GM19328 (cell line): ENCODE measurements around the gene GRN.

Experiments
- ATAC-seq: cut with Tn5 transposase; IDR thresholded peaks from one replicate; pipeline ENCODE4 v1.9.1; 2021; ENCODE audit warnings: mild to moderate bottlenecking, moderate library complexity; ENCODE audit not compliant: unreplicated experiment

Gene GRN

DNA sequence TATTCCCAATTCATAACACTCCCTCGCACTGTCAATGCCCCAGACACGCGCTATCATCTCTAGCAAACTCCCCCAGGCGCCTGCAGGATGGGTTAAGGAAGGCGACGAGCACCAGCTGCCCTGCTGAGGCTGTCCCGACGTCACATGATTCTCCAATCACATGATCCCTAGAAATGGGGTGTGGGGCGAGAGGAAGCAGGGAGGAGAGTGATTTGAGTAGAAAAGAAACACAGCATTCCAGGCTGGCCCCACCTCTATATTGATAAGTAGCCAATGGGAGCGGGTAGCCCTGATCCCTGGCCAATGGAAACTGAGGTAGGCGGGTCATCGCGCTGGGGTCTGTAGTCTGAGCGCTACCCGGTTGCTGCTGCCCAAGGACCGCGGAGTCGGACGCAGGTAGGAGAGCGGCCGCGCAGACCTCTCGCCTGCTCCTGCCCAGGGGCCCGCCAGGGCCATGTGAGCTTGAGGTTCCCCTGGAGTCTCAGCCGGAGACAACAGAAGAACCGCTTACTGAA lies at the start of gene GRN:
TSS of gene GRN (plus strand) at position 364 of the 515 bp plus-strand sequence. CDS start 3,863 bp downstream, outside the sequence.
- peak; percentile 55 for ATAC-seq

DNA sequence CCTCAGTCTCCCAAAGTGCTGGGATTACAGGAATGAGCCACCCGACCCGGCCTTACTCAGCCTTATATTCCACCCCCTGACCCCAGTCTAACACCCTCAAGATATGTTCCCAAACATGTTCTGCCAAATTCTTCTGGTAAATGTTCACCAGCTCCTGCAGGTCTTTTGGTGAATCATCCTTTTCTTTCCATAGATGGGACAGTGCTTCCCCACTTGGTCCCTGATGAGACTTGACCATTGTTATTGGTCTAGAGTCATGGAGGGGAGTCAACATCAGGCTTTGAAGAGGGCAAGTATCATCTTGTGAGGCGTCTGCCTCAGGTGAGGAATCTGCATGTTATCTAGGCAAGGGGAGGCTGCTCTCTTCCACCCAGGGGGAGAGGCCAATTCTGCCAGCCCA lies 47.1 kb upstream of the GRN start:
- ATAC-seq, result no peak

DNA sequence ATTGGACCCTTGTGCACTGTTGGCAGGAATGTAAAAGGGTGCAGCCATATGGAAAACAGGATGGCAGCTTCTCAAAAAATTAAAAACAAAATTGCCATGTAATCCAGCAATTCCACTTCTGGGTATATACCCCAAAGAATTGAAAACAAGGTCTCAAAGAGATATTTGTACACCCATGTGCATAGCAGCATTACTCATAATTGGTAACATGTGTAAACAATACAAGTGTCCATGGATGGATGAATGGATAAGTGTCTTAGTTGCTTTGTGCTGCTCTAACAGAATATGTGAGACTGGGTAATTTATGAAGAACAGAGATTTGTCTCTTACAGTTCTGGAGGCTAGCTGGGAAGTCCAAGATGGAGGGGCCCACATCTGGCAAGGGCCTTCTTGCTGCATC lies 40.5 kb upstream of the GRN start:
- no peak for ATAC-seq

DNA sequence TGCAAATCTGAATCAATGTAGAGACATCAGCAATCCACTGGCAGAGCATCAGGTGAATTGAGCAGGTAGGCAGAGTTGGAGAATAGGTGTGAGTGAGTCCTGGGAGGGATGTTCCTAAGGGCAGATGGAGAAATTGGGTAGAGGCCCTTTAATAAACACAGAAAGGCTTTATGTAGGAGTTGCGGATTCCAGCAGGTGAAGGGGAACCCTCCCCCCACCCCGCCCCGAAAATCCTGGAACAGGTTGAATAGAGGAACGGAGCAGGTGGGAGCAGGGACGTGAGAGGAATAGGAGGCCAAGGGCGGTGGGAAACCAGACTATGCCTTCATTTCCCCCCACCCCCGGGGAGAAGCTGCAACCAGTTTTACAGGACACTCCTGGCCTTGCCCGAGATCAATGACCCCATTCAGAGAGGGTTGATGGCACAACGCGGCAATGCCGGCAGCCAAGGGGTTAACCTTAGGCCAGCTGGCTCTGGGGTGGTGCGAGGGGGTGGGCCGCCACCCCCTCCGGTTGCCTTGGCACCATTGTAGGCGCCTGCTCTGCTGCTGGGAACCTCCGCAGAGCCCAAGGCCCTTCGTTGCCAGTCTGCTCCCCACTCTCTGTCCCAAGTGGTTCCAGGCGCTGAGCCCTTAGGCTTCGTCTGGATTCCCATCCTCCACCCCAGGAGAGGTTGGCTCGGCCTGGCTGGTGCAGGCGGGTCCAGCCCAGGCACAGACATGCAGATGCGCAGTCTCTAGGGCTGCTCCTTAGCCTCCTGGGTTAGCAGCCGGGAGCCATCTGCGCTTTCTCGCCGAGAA lies 37.5 kb upstream of the GRN start:
- ATAC-seq, result no peak

DNA sequence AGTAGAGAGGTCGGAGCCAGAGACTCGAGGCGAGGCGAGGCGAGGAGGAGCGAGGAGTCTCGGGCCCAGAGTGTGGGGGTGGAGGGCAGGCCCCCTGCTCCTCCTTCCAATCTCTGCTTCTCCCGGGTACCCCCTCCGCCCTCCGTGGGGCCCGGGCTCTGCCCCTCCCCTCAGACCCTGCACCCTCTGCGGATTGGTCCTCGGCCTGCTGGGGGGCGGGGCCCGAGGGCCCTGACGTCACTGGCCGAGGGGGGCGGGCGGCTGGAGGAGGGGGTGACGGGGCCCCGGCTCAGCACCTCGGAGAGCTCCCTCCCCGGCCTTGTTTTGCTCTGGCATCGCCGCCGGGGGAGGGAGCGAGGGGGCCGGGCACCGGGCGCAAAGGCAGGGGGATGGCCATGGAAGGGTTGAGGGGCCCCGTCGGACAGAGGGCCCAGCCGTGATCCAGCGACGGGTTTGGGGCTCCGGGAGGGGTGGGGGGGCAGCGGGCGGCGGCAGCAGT lies 36.7 kb upstream of the GRN start, which contains the start of gene RUNDC3A:
TSS of gene RUNDC3A (plus strand) at position 282 of the 499 bp plus-strand sequence. CDS start 232 bp downstream, outside the sequence.
- no peak for ATAC-seq

DNA sequence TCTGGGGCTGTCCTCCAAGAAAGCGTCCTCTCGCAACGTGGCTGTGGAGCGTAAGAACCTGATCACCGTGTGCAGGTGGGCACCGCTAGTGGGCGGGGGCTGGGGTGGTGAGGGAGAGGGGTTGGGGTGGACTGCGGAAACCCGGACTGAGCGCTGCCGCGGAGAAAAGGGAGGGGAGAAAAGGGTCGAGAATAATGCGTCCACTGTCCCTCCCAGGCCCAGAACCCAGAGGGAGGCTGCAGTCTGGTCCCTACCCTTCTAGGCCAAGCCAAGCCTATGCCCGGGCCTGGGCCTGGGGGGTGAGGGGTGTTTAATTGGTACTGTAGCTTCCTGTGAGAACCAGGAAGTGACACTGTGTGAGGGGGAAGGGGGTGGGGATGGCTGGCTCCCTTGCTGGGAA lies 36.2 kb upstream of the GRN start:
- no peak for ATAC-seq

DNA sequence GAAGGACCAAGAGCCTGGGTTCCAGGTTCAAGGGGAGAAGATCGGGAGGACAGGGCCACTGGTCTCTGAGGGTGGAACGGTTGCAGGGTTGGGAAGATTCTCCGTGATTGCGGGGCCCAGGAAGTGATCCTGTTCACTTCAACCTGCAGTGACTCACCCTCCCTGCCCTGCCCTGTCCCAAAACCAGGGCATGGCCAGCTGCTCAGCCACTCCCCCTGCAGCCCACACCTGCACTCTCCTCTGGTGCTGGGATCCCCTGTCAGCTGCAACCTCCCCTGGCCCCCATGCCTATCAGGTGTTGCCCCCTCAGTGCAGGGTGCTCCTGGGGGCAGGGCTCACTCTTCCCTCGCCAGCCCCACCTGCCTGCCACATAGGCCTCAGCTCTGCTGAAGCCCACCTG lies 35.6 kb upstream of the GRN start:
- ATAC-seq, result no peak

DNA sequence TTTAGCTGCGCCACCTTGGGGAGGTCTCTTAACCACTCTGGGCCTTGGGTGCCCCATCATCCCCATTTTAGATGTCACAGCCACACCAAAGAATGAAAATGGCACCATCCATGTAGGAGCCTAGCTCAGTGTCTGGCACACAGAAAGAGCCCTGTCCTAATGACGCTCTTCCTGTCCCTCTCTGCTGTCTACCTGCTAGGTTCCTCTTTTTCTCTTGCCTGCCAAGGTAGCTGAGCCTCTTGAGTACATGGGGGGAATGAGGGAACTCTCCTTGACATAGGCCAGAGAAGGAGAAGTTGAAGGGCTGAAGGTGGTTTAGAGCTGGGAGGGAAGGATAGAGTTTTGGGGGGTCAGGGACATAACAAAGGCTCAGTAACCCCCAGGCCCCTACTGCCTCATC lies 34.9 kb upstream of the GRN start:
- ATAC-seq, result no peak

DNA sequence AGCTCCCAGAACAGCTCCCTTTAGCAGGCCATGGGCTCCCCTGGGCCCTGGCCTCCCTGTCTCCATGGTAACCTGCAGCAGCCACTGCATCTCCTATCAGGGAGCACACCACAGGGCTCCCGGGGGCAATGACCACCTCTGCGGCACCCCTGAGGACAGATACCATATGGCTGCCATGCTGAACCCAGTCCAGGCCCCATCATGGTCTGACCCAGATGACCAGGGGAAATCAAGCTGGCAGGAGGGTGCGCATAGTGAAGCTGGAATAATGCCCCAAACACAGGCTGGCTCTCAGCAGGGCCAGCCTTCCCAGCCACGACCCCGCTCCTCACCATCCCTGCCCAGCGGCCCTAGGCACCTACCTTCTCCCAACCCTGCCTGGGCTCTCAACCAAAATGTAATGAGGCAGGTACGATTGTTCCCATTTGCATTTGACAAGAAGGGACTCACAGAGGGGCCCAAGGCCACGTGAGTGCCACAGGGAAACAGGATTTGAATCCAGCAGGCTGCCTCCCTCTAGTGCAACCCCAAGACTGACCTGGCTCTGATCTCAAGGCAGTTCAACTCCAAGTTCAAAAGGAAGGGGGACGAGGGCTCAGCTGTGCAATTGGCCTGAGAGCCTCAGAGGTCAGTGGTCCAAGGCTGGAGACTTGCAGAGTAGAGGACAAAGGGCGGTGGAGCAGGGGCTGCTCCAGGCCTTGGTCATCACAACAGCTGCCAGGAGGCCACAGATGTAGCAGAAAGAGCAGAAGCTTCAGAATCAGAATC lies 34.3 kb upstream of the GRN start:
- ATAC-seq, result no peak

DNA sequence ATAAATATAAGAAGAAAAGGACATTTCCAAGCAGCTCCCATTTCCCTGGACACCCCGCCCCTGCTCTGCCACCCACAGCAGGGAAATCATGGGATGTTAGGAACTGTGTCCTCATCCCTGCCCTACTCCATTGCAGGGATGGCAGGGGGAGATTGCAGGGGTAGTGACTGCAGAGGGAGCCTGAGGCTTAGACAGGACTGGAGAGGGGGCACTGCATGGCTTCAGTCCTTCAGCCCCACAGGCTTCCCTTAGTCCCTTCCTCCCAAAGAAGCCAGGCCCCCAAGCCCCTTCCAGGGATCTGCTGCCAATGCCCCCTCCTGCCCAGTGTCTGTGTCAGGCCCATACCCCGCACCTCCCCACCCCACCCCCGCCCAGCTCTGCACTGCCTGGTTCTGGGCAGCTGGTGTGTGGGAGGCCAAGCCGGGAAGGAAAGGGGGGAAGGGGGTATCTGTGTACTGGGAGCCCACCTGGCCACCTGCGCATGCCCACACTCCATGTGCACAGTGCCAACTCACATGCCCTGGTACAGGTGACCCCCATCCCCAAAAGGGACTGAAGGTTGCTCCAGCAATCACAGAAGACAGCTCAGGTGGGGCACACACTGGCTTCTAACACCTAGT lies 33.4 kb upstream of the GRN start:
- no peak for ATAC-seq

DNA sequence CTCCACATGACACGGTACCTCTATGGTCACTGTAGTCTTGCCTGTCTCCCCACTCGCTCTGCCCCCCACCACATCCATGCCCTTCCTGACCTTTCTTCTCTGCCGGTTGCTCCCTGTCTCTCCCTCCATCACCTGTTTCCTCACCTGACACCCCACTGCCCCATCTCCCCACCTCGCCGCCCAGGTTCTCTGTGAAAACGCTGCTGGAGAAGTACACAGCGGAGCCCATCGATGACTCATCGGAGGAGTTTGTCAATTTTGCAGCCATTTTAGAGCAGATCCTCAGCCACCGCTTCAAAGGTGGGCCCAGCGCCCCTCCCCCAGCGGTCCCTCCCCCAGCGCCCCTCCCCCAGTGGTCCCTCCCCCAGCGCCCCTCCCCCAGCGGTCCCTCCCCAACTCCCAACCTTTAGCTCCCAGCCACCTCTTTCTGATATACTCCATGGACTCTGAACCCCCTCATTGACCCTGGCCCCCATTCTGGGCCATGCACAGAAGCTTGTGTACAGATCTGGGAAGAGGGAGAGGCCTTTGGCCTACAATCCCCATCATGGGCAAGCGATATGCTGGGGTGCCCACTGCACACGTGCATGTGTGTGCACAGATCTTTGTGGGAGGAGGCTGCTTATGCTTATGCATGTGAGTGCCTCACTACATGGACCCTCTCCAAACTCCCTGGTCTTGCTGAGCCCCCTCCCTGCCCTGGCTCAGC lies 32.6 kb upstream of the GRN start:
- no peak for ATAC-seq

DNA sequence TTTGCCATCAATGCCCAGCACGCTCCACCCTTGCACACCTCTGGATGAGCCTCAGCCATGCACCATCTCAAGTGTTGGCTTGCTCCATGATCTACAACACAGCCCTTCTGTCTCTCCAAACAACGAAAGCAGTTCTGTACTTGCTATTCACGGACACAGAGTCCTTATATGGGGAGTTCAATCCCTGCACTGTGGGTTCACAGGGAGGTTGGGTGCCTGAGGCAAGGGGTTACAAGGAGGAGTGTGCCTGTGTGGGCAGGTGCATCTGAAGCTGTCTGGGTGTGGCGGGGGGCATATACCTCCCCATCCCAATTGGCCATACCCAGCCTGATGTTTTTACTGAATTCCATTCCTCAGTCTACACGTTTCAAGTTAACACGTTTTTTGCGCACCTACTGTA lies 31.1 kb upstream of the GRN start:
- no peak for ATAC-seq

DNA sequence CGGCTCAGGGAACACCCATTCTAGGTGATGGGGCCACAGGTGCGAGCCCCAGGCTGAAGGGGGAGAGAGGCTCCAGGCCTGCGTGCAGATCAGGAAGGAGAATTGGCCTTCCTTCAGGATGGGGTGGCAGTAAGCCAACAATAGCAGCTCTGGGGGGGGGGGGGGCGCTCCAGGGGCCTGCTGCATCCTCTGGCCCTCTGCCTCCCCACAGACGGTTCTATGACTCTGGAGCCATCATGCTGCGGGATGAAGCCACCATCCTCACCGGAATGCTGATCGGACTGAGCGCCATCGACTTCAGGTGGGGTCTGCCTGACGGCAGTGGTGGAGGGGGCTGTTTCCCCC lies 30.6 kb upstream of the GRN start:
- no peak for ATAC-seq

DNA sequence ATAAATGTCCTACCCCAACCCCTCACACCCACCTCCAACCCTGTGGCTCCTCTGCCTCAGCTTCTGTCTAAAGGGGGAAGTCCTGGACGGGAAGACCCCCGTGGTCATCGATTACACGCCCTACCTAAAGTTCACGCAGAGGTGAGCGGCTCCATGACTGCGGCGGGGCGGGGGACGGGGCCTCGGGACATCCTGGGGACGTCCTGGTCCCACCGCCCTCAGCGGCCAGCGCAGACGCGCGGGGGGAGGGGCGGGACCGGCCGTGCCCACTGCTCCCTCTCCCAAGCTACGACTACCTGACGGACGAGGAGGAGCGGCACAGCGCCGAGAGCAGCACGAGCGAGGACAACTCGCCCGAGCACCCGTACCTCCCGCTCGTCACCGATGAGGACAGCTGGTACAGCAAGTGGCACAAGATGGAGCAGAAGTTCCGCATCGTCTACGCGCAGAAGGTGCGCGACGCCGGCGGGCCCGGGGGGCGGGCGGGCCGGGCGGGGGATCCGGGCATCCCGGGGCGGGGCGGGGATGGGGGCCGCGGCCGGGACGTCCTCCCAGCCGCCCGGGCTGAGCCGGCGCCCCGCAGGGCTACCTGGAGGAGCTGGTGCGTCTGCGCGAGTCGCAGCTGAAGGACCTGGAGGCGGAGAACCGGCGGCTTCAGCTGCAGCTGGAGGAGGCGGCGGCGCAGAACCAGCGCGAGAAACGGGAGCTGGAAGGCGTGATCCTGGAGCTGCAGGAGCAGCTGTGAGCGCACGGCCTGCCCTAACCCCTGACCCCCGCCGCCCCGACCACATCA lies 30.0 kb upstream of the GRN start:
- no peak for ATAC-seq

DNA sequence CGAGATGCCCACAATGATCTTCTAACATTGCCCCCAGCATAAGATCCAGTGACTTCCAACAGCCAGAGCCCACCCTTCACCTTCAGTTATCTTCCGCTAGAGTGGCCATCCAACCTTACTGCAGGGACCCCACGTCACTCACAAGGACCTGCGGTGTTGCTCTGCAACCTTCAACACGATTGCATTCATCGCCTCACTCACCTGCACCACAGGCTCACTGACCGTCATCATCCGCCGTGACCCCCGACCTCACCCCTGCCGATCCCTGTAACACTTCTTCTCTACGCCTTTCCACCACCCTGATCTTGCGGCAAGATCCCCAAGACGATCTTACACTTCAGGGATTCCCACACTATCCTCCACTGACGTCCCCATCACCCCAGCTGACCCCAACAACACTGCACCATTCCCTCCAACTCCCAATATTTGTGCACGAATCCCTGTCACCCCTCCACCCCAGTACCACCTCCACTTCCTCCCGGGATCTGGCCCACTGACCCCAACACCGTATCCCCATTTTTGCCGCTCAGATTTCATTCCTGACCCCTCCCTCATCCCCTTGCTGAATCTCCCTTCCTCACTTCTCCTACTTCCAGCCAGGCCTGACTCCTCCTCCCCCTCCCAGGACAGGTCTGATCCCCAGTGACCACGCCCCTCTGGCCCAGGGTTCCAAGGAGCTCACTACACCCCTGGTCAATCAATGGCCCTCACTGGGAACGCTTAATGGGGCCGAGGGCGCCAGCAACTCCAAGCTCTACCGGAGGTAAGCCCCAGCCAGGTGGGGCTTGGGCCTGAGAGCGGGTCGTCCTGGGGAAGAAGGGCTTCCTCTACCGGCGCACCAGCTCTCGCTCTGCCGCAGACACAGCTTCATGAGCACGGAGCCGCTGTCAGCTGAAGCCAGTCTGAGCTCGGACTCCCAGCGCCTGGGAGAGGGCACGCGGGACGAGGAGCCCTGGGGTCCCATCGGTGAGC lies 29.1 kb upstream of the GRN start:
- ATAC-seq, result no peak

DNA sequence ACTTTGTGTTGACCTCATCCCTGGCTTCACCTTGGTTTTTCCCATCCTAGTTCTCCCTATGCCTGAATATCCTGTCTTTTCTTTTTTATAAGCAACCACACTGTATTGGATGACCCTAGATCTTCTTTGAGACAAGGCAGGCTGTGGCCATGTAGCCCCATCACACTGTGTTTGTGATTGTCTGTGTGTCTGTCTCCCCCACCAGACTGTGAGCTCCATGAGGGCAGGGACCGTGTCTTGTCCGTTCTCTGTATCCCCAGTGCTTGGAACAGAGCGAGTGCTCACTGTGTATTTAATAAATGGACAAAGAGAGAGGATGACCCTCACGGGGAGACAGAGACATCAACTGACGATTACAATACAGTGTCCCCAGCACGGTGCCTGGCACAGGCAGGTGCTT lies 27.6 kb upstream of the GRN start:
- ATAC-seq, result no peak

DNA sequence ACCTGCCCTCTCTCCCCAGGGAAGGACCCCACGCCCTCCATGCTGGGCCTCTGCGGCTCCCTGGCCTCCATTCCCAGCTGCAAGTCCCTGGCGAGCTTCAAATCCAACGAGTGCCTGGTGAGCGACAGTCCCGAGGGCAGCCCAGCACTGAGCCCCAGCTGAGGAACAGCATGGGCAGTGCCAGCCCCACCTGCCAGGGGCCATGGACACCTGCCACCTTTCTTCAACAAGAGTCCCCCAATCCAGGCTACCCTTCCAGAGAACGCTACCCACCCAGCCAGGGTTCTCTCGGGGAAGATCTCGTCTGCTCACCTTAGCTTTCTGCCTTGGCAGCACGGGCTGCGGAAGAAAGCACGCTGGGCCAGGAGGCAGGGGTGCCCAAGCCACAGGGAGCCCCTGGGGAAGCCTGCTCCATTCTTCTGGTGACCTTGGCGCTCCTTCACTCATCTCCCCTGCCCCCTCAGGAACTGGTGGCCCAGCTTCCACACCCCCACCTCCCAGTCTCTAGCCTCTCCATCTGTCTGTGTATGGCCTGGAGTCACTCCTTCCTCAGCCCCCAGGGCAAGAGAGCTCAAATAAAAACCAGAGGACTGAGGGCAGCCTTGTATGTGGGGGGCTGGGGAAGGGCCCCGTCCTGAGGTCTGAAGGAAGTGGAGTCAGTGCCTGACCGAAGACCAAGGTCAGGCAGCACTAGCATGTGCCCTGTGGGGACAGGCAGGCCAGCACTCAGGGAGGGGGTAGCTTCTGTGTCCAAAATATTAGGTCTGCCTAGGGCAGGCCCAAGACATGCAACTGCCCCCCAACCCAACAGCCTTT lies 26.8 kb upstream of the GRN start:
- ATAC-seq, result no peak

DNA sequence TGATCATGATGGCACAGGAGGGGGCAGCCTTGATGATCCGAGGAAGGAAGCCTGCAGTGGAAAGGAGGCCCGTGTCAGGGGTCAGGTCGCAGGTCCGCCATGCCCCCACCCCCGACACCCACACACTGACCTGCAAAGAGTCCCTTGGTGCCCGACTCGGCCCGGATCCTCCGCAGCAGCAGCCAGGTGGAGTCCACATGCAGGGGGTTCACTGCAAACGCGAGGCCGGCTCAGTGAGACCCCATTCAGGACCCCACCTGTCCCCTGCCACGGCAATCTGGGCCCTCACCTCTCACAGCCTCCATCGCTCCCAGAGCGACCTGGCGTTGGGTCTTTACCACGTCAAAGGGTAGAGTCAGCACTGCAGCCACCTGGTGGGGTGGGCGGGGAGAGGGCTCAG lies 25.0 kb upstream of the GRN start:
- ATAC-seq, result no peak
